Endothelial cell of umbilical vein (primary cell): ENCODE data around the gene CSNK1A1.

ENCODE experiments used
- CTCF ChIP-seq, 2 donors: IDR thresholded peaks; 1 replicate in 1 of 2; 2 replicates in 1 of 2; pipeline ENCODE4 v1.5.1; 2011; ENCODE audit warnings: low read length in 2 of 2, mild to moderate bottlenecking in 2 of 2, moderate library complexity in 2 of 2, control low read depth in 1 of 2, inconsistent platforms in 1 of 2, low read depth in 1 of 2; ENCODE audit not compliant: insufficient read depth in 1 of 2; ENCODE audit errors: extremely low read depth in 1 of 2
- MYC ChIP-seq: IDR thresholded peaks from one replicate; pipeline ENCODE4 v1.6.1; 2011; ENCODE audit warnings: mild to moderate bottlenecking, low read depth, low read length

DNA sequence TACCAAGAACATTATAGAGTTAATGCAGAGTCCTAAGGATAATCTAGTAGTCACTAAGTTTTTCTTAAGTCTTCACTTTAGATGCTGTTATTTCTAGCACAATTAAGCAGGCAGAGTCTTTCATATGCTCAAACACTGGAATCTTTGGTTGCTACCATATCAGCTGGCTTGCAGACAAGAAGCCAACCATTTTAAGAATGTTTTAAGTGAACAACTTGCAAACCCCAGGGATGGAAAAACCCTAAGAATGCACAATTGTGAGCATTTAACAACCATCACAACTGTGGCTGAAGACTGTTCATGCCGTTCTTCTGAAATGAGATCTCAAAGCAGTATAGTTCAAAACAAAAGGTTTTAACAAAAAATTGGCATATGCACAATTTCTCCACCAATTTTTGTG is 55.1 kb downstream of the CSNK1A1 start:
- no peak for TF ChIP-seq CTCF (IDR thresholded peaks at IDR 0.05; ENCODE audit: extremely low read depth in 1 of 2, insufficient read depth in 1 of 2, low read depth in 1 of 2, low read length in 2 of 2)
- no peak for TF ChIP-seq MYC
